ENCODE results near the gene OR2C1.

Gene OR2C1

DNA sequence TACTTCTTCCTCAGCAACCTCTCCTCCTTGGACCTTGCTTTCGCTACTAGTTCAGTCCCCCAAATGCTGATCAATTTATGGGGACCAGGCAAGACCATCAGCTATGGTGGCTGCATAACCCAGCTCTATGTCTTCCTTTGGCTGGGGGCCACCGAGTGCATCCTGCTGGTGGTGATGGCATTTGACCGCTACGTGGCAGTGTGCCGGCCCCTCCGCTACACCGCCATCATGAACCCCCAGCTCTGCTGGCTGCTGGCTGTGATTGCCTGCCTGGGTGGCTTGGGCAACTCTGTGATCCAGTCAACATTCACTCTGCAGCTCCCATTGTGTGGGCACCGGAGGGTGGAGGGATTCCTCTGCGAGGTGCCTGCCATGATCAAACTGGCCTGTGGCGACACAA, 429 bp downstream of the OR2C1 start:
- no peak for DNase-seq (ENCODE audit: low read depth)
- no peak overlapping the region for H3K4me3 ChIP-seq (ENCODE audit: low read depth, low read length)
- TF ChIP-seq MYC (IDR thresholded peaks at IDR 0.05; ENCODE audit: low read depth, low read length) (no peak), POLR2A (IDR thresholded peaks at IDR 0.05; ENCODE audit: extremely low read depth, insufficient read length) (no peak)
- TF ChIP-seq, protein P1, sequence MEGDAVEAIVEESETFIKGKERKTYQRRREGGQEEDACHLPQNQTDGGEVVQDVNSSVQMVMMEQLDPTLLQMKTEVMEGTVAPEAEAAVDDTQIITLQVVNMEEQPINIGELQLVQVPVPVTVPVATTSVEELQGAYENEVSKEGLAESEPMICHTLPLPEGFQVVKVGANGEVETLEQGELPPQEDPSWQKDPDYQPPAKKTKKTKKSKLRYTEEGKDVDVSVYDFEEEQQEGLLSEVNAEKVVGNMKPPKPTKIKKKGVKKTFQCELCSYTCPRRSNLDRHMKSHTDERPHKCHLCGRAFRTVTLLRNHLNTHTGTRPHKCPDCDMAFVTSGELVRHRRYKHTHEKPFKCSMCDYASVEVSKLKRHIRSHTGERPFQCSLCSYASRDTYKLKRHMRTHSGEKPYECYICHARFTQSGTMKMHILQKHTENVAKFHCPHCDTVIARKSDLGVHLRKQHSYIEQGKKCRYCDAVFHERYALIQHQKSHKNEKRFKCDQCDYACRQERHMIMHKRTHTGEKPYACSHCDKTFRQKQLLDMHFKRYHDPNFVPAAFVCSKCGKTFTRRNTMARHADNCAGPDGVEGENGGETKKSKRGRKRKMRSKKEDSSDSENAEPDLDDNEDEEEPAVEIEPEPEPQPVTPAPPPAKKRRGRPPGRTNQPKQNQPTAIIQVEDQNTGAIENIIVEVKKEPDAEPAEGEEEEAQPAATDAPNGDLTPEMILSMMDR (IDR thresholded peaks at IDR 0.05; ENCODE audit: low read depth, low read length) = no peak
- TF ChIP-seq, protein P2, sequence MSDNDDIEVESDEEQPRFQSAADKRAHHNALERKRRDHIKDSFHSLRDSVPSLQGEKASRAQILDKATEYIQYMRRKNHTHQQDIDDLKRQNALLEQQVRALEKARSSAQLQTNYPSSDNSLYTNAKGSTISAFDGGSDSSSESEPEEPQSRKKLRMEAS (IDR thresholded peaks at IDR 0.05; ENCODE audit: low read depth, low read length) = no peak

DNA sequence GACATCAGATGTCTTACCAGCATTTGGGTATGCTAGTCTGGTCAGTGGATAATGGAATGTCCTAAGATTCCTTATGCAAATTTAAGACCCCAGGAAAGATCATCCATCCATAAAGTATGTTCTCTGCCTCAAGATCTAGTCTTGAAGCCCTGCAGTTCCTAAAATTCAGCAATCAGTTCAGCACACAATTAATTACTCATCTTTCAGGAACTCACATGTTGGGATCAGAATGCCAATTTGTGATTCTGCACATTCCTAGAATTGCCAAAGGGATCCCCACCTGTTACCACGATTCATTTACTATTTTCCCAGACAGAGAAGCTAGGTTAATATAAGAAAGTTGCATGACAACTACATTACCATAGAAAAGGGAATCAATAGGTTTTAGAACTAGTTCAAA, 3.2 kb downstream of the OR2C1 start:
- H3K4me3 ChIP-seq (ENCODE audit: low read depth, low read length) = no peak overlapping the region
- DNase-seq (ENCODE audit: low read depth) = no peak
- TF ChIP-seq, protein P1 (IDR thresholded peaks at IDR 0.05; ENCODE audit: low read depth, low read length) = no peak
- TF ChIP-seq, protein P2 (IDR thresholded peaks at IDR 0.05; ENCODE audit: low read depth, low read length) = no peak
- TF ChIP-seq POLR2A (IDR thresholded peaks at IDR 0.05; ENCODE audit: extremely low read depth, insufficient read length) (no peak), MYC (IDR thresholded peaks at IDR 0.05; ENCODE audit: low read depth, low read length) (no peak)

DNA sequence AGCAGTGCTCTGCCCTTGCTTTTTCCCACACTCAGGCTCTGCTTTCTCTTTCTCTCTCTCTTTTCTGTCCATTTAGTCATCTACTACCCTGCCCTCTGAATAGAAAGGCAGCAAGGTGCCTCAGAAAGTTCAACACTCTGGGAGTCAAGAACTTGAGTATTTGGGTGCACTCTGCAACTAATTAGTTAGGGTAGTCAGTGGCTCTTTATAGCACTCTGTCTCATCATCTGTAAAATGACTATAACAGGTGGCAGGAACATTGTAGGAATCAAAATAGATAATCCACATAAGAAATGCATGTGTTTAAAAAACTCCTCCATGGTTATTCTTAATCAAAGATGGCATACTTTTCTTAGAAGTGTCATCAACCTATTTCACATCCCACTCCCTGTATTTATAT, 7.2 kb downstream of the OR2C1 start:
- no peak for DNase-seq (ENCODE audit: low read depth)
- TF ChIP-seq POLR2A (IDR thresholded peaks at IDR 0.05; ENCODE audit: extremely low read depth, insufficient read length) (no peak), MYC (IDR thresholded peaks at IDR 0.05; ENCODE audit: low read depth, low read length) (no peak)
- TF ChIP-seq, protein P2 (IDR thresholded peaks at IDR 0.05; ENCODE audit: low read depth, low read length) = no peak
- TF ChIP-seq, protein P1 (IDR thresholded peaks at IDR 0.05; ENCODE audit: low read depth, low read length) = no peak
- H3K4me3 ChIP-seq (ENCODE audit: low read depth, low read length) = no peak overlapping the region

DNA sequence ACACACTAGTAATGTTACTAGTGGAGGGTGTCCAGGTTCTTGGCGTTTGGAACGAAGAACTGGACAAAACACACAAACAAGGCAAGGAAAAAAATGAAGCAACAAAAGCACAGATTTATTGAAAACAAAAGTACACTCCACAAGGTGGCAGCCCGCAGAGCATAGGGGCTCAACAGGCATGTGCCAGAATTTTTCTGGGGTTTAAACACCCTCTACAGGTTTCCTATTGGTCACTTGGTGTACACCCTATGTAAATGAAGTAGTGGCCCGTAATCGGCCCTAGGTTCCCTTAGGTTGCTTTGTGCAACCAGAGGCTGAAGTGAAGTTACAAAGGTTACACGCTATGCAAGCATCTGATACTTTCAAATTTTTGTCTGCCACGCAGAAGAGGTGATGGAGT, 8.1 kb downstream of the OR2C1 start:
- TF ChIP-seq MYC (IDR thresholded peaks at IDR 0.05; ENCODE audit: low read depth, low read length) = no peak
- no peak for TF ChIP-seq POLR2A (IDR thresholded peaks at IDR 0.05; ENCODE audit: extremely low read depth, insufficient read length)
- TF ChIP-seq, protein P1 (IDR thresholded peaks at IDR 0.05; ENCODE audit: low read depth, low read length) = no peak
- TF ChIP-seq, protein P2 (IDR thresholded peaks at IDR 0.05; ENCODE audit: low read depth, low read length) = no peak
- no peak overlapping the region for H3K4me3 ChIP-seq (ENCODE audit: low read depth, low read length)
- DNase-seq (ENCODE audit: low read depth) = peak; percentile 49

DNA sequence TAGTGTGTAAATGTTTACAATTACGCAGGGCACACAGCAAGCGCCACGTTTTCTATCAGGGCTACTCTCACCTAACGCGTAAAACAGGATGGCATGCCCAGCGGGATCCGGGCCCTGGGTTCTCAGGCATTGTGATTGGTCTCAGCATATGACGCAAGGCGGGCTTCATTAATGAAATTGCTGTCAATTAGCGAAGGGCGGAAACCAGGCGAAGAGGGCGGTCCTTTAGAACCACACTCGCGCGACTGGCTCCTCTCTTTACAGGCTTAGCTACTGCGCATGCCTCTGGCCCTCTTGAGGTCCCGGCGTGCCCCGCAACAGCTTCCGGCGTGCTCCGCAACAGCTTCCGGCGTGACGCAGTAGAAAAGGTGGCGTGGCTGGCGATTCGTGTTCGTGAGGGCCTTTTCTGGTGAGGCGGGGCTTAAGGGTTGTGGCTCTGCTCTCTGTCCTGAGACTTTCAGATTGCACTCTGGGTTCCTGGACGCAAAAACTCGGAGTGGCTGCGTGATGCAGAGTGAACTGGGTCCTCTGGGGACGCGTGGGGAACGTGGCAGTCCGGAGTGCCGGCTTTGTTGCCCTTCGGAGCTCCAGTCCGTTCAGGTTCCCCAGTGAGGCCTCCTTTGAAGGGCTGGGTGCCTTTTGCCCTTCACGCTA, 9.2 kb downstream of the OR2C1 start:
- H3K4me3 ChIP-seq (ENCODE audit: low read depth, low read length) = peak overlapping the region; percentile 86
- TF ChIP-seq MYC (IDR thresholded peaks at IDR 0.05; ENCODE audit: low read depth, low read length) = peak; percentile 66
- TF ChIP-seq, protein P1 (IDR thresholded peaks at IDR 0.05; ENCODE audit: low read depth, low read length) = no peak
- peak; percentile 38 for TF ChIP-seq POLR2A (IDR thresholded peaks at IDR 0.05; ENCODE audit: extremely low read depth, insufficient read length)
- TF ChIP-seq, protein P2 (IDR thresholded peaks at IDR 0.05; ENCODE audit: low read depth, low read length) = peak; percentile 56
- DNase-seq (ENCODE audit: low read depth) = peak; percentile 97

Measured in NB4 (cell line).